ENCODE results near the gene SLX9.

The SLX9 gene

DNA sequence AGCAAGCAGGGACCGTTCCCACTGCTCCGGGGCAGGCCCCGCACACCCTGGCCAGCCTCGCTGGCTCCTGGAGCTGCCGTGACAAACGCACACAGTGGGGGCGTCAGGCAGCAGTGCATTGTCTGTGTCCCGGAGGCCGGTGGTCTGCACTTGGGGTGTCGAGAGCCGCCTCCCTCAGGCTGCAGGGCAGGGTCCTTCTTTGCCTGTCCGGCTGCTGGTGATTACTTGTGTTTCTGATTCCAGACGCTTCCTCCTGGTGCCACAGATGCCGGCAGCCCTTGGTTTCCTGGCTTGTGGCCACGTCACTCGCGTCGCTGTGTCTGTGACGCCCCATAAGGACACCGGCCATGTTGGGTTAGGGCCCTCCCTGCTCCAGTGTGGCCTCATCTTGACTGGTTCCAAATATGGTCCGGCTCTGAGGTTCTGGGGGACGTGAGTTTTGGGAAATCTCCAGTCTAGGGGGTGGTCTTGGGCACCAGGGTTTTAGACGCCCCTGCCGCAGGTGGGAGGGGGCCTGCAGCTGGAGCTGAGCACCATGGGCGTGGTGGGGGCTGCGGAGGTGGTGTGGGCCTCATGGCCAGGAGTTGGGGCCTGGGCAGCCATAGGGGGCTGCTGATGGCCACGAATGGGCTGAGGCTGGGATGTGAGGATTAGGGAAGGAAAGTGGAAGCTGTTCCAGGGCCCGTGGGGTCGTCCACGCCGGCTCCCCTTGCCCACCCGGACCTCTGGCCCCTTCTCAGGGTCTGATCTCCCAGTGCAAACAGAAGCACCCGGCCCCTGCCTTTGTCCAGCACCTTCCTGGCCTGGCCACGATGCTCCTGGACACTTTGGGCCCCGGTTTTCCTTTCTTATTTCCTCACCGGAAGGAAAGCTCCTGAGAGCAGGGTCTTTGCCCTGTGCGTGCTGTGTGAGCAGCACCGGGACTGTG is 41.0 kb downstream of the SLX9 start:
- no peak for DNase-seq

DNA sequence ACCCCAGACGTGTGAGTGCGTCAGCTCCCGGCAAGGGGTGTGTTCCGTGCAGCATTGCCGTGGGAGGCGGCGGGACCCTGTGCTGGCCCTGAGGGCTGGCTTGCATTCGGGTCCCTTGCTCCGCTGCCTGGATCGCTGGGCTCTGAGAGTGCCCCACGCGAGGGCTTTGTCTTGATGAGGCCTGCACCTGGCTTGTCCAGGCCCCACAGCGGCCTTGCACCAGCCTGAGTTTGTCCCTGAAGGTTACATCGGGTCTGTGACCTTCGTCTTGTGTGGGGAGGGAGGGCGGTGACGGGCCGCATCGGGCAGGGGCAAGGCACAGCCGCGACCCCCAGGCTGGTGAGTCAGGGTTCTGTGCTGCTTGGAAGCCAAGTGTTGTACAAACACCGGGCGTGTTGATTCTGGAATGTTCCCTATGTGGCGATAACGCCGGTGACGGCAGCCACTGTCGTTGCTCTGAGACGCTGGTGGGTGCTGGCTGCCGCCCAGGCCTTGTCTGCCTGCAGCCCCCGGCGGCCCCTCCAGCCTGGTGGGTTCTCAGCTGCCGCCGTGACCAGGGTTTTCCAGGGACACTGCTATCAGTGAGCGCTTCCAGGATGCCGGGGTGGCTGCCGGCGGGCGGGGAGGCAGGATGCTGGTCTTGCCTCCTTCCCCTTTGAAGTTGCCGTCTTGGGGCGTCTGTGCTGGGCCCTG is 42.9 kb downstream of the SLX9 start:
- no peak for DNase-seq

DNA sequence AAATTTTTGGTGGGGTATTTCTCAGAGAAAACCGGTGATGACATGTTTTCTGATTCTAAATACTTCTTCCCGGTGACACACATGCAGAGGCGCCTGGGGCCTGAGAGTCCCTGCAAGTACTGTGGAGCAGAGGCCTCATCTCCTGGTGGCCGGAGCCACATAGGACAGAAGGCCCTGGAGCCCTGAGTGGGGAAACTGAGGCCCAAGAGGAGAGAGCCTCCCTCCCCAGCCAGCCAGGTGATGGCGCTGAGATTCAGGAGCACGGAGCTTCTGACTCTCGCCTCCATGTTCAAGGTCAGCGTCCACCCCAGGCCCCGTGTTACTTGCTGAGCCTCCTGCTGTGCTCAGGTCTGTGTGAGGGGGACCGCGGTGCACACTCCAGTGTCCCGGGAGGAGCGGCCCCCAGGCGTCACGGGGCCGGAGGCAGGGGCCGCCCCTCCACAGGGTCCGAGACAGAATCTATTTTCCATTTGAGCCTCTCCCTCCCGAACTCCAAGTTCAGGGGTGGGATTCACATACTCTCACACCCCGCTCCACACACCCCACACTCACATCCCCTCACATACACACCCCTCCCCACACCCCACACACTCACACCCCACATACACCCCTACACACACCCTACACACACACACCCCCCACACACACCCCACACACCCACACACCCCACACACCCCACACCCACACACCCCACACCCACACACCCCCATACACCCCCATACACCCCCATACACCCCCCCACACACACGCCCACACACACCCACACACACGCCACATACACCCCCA is 43.8 kb downstream of the SLX9 start:
- DNase-seq, result no peak

DNA sequence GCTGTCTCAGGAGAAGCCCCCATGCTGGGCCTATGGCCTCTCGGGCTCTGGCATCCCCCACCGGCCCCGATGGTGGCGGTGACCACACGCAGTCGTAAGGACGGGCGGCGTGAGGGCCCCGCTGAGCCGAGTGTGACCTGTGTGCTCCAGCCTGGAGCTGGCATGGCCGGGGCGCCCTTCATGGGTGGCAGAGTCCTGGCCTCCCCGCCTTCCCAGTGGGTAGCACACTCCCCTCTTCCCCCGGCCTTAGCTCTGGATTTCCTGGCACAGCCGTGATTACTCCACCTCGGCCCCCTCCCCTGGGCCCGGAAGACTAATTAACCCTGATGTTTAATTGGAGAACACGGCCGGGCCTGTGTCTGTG is 44.6 kb downstream of the SLX9 start:
- no peak for DNase-seq

DNA sequence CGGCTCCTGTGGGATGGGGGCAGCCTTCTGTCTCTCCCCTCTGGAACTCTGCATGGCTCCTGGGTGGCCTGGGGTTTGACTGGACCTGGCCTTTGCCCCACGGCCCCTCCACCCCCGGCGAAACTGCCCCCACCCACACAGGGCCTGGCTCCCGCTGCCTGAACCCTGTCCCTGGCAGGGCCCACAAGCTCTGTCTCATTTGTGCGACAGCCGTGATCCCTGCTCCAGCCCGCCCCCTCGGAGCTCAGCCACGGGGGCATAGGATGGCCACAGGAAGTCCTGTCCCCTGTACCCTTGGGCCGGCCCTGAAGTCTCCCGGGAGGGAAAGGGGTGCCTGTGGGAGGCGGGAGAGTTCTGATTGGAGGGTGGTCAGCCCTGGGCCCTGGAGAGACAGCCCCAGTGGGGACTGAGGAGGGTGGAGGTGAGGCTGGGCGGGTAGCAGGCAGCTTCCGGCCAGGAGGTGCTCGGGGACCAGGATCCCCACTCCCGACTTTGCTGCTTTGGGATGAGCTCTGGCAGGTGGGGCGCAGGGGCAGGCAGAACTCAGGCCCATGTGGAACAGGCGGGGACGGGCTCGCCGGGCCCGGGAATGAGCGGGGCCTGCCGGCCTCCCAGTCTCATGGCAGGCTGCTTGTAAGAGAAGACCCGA is 45.1 kb downstream of the SLX9 start:
- no peak for DNase-seq

DNA sequence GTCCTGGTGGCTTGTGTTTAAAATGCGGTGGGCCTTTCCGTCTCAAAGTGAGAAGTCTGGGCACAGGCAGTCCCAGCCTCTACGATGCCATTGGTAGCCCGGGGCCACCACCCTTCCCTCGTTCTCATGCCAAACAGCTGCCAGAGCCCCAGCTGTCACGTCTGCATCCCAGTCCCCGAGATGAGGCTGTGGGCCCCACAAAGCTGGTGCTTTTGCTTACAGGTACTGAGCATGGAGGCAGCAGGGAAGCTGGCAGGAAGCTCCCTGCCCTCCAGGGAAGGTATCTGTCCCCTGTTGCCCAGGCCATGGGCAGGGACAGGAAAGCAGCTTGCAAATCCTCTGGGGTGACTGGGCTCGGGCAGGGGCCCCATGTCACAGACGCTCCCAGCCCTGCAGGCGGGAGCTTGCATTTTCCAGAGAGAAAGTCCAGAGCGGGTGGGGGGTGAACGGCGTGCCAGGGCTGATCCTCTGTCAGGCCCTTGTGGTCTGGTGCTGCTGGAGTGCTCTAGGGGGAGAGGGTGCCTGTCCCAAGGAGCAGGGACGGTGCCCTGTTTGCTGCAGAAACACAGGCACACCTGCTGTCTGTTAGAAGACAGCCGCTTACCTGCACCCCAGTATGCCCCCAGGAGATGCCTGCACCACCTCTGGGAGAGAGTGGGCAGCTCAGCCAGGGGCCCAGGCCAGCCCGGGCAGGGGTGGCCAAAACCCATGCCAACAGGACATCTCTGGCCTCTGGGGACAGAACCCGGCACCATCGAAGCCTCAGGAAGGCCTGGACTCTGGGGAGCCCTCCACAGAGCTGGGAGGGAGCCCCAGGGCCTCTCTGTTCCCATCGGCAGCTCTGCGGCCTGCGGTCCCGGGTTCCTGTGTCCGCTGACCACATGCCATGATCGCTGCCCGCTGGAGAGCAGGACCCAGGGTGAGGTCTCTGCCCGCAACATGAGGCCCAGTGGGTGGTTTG is 45.9 kb downstream of the SLX9 start:
- no peak for DNase-seq

DNA sequence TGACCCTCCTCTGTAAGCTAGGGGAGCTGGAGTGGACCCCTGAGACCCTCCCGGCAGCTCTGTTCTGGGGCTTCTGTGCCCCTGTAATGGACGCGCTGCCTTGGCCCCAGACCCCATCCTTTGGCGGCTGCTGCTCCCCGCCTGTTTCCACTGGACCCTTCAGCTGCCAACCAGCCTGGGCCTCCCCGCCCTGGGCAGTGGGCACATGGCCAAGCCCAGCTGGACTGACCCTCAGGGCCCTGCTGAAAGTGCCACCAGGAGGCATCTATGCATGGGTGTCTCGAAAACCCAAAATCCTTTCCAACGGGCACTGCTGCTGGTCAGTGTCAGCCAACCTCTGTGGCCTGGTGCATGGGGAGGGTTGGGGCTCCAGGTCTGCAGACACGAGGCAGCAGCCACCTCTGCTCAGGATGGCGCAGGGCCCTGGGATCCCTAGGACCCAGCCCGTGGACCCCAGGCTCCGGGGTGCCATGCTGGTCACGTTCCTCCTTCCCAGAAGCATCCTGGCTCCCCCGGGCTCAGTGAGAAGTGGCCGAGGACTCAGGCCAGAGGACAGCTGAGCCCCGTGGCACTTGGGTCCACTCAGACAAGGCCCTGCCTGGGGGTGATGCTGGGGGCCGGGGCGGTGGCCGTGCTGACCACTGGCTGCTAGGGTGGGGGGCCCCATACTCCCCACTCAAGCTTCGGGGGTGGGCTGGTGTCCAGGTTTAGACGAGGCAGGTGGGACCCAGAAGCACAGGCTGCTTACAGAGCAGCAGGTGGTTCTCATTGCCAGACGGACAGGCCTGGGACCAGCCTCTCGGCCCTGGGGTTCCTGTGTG is 46.9 kb downstream of the SLX9 start:
- DNase-seq, result no peak

DNA sequence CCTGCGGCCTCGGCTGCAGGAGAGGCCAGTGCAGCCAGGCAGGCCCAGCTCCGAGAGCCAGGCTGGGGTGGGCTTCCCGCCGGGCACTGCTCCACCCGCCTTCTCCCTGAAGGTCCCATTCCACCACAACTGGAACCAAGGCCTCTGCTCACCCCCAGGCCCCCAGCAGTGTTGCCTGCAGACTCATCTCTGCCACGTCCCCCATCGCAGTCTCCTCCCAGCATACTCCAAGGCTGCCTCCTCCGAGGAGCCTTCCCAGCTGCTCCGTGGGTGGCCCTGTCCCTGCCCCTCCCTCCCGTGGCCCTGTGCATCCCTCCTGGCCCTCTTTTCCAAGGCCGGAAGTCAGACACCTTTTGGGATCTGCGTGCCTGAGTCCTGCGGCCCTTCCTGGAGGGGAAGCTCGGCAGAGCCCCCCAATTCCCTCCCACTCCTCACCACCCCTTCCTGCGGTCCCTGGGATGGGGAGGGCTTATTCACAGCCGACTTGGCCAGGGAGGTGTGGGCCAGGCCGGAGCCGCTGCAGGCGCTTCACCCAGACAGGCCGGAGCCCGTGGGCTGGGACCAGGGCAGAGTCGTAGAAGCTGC is 47.6 kb downstream of the SLX9 start:
- no peak for DNase-seq

DNA sequence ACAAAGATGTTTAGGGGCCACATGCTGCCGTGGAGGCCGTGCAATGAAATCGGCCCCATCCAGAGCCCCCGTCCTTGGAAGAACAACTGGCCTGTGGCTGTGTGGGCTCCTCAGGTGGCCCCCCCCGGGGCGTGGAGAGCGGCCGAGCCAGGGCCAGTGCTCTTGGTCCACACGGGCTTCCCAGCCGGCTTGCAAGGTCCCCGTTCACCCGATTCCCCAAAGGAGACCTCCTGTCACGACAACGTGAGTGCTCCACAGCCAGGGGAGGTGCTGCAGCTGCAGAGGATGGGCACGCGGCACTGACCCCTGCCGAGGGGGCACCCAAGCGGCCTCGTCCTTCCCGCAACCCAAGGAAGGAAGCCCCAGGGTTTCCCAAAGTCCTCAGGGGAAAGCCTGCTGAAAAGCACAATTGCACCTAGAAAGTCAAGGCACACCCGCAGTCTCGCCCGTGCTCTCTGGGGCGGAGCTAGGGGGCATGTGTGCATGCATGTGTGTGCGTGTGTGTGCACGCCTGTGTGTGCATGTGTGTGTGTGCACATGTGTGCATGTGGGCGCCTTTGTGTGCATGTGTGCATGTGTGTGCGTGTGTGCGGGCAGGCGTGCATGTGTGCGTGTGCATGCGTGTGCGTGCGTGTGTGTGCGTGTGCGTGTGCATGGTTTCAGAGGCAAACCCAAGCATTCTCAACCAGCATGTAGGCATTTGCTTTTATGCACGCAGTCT is 48.2 kb downstream of the SLX9 start:
- DNase-seq, result no peak

DNA sequence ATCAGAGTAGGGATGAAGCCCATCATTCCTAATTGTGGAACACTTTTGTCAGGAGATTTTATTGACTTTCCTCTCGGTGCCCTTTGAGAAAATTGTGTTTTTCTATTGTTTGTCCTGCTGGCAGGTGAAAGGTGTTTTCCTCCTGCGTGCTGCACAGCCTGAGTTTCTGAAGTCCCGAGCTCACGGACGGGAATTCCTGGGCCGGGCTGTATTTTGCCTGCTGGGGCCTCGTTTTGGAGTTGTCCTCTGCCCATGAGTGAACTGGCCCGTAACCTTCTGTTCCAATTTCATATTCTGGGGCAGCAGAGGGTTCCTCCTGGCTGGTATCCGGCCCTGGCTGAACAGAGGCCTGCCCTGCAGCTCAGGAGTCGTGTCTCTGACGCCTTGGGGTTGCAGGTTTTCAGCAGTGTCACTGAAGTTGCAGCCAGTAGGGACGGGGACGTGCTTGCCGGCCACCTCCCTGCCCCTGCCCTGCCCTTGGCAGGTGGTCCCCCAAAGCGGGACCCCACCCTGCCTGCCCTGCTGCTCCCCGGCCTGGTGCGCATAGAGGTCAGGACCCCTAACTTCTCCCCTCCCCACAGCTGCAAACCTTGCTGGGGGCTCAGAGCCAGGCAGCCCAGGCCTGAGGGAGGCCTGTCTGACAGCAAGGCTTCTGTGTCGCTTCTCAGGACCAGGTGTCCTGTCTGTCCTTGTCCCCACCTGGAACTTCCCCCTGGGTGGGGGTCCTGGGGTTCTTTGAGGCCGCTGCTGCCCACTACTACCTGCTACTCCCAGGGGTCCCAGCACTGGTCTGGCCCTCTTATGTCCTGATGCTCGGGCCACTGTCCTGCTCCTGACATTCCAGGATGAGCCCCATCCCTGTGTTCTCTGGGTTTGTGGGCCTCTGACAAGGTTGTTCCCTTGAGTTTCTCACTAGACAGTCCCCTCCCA is 49.0 kb downstream of the SLX9 start:
- no peak for DNase-seq

DNA sequence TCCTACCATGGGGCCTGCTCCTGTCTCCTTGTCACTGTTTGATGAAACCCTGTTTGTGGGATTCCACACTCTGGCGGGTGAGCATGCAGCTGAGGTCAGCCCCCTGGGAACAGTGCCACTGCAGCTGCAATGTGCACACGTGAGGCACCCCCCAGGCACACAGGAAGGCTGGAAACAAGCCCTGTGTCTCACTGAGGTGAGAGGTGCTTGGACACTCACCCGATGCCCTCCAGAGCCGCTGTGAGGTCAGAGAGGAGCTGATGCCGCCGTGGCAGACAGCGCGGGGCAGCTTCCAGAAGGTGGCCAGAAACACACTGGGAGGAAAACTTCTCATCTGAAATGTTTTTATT is 49.7 kb downstream of the SLX9 start:
- DNase-seq, result no peak

DNA sequence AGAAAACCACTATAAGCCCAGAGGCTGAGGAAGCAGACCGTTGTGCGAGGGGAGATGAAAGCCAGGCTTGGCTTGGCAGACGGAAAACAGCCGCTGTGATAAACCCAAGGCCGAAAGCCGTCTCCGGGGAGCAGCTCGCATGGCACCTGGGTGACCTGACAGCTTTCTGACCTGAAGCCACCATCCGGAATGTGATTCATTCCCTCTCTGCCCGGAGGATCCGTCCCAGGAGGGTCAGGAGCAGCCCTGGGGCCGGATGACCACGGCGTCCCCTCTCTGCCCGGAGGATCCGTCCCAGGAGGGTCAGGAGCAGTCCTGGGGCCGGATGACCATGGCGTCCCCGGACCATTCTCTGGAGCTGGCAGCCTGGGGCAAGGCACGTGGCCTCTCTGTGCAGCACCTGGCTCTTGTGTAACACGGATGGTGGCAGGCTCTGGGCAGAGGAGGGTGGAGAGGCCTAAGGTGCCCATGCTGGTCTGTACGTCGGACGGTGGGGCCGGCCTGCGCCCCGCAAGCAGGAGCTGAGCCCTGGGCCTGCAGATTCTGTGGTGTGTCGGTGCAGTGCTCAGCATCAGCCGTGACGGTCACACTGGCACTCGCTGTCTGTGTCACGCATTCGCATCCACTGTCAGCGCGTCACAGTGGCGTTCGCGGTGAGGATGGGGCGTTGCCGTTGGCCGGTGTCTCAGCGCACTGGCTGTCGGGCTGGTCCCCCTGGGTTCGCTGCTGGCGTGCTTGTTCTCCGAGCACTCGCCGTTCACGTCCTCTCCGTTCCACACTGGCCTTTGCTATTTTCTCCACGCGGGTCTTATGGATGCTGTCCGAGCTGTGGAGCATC is 50.3 kb downstream of the SLX9 start:
- no peak for DNase-seq

DNA sequence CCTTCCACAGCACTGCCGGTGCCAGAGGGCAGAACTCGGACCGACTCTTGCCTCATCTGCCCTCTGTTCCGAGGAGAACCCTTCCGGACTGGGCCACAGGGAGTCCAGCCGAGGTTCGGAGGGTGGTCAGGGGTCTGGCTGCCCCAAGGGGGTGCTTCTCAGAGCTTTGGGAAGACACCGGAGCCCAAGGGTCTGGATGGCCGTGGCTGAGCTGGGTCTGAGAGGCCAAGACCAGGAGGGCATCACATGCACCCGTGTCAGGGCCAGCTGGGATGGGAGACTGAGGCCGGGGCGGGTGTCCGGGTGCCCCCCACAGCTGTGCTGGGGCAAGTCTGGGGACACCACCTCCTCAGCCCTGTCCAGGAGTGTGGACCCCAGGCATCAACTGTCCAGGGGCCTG is 51.1 kb downstream of the SLX9 start:
- no peak for DNase-seq

DNA sequence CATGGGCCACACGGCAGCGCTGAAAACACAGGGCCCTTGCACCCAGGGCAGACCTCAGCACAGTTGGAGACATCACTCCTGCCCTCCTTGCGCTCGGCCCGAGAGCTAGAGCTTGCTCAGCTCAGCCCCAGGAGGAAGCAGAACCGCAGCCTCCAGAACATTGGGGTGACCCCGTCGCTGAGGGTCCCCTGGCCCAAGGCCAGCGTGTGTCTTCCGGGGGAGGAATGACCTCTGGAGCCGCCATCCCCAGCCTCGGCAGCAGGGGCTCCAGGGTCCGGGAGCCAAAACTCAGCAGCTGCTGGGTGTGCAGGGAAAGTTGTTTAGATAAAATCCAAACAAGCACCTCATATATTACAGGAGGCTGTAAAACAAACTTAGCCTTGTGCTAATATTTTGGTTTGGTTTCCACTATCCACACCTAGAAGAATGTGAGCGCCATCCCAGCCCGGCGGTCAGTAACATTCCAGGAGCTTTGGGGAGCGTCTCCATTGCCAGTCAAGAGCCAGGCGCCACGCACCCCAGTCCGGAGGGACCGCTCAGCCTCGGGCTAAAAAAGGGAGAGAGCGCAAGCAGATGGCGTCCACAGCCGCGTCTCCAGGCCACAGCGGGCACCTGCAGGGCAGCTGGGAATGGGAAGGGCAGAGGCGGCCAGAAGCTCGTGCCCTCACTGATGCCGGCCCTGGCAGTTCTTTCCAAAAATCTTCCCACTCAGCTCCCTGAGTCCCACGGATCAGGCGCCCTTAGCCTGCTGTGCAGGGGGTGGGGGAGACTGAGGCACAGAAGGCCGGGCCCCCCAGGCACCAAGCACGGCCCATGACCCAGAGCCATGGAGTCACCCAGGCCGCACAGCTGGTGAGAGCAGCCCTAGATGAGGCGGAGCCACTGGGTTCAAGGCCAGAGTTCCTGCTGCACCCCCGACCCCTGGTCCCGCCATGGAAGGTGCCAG is 52.0 kb downstream of the SLX9 start:
- DNase-seq, result no peak

DNA sequence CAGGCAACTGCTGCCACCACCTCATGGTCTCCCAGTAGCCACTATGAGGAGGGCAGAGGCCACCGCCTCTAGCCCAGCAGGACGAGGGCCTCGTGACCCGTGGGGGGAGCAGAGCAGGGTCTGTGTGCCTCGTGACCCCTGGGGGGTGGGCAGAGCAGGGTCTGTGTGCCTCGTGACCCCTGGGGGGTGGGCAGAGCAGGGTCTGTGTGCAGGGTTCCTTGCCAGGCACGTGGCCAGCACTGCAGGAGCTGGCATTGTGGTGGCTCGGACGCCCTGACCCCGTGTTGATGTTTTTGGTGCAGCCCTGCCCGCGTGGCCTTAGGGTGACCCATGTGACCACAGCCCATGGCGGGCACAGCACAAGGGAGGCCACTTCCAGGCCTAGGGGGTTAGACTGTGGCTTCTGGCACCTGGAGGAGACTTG is 52.8 kb downstream of the SLX9 start:
- DNase-seq, result no peak

DNA sequence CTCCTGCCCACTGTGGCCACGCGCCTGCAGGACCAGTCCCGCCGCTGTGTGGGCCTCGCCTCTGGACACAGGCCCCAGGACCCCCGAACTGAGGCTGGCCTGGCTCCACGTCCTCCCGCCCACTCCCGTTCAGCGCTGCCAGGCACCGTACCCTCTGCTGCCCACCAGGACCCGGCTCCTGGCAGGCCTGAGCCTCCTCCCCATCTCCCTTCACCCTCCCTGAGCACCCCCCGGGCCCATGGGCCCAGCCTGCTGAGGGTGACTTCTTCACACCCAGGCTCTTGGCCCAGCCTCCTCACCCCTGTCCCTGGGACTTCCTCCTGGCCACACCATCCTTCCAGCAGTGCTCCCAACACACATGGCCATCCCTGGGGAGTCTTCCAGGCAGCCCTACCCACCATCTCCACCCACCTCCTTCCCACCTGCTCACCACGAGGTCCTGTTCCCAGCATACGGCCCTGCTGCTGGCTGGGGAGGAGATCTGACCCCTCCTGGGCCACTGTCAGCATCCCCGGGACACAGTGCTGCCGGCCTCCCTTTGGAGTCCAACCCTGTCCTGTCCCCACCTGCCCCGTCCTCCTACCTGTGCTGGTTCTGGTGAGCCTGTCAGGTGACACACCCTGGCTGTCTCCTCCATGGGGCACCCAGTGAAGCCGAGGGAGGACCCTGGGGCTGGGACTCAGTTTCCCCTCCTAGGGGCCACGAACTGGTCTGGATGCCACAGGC is 53.7 kb downstream of the SLX9 start:
- no peak for DNase-seq
